Activated CD4-positive, alpha-beta T cell treated with anti-CD3 and anti-CD28 coated beads, Interleukin-2, Interleukin-4, amounts not matched to agents 100 ng/mL and 50 ng/mL, durations not matched to agents 16 hours and 8 hours (primary cell): ENCODE data around the gene THNSL1.

Experiments used
- DNase-seq: peaks from one replicate; pipeline ENCODE4 v3.0.0-alpha.2; 2020; ENCODE audit warnings: low spot score

THNSL1 gene

GRCh38 chr10:25061125-25061524 is 44.7 kb downstream of the THNSL1 start:
- no peak for DNase-seq

GRCh38 chr10:25061711-25062449 is 45.5 kb downstream of the THNSL1 start:
- no peak for DNase-seq

DNA sequence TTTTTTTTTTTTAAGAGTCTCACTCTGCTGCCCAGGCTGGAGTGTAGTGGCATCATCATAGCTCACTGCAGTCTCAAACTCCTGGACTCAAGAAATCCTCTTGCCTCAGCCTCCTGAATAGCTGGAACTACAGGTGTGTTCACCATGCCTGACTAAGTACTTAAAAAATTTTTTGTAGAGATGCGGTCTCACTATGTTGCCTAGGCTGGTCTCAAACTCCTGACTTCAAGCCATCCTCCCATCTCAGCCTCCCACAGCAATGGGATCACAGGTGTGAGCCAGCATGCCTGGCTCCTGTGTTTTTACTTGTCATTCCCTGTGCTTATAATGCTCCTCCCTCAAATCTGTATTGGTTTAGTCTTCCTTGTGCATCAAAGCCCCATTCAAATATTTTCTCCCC is 46.7 kb downstream of the THNSL1 start:
- DNase-seq = no peak

GRCh38 chr10:25063644-25064043 is 47.2 kb downstream of the THNSL1 start:
- no peak for DNase-seq

DNA sequence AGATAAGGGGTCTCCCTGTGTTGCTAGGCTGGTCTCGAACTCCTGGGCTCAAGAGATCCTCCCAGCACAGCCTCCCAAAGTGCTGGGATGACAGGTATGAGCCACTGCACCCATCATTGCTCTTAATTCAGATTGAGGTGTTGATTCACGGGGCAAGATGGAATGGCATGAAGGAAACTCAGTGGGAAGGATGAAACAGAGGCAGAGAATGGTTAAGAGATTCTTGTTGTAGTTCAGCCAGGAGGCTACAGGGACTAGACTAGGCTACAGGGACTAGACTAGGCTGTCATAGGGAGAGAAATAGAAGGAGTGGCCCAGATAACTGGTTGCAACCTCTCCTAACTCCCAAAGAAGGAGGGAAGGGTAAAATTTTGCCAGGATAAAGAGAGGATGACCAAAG is 48.0 kb downstream of the THNSL1 start:
- no peak for DNase-seq

- DNase-seq = no peak
Measured at GRCh38 chr10:25065761-25066476, 49.5 kb downstream of the THNSL1 start.

DNA sequence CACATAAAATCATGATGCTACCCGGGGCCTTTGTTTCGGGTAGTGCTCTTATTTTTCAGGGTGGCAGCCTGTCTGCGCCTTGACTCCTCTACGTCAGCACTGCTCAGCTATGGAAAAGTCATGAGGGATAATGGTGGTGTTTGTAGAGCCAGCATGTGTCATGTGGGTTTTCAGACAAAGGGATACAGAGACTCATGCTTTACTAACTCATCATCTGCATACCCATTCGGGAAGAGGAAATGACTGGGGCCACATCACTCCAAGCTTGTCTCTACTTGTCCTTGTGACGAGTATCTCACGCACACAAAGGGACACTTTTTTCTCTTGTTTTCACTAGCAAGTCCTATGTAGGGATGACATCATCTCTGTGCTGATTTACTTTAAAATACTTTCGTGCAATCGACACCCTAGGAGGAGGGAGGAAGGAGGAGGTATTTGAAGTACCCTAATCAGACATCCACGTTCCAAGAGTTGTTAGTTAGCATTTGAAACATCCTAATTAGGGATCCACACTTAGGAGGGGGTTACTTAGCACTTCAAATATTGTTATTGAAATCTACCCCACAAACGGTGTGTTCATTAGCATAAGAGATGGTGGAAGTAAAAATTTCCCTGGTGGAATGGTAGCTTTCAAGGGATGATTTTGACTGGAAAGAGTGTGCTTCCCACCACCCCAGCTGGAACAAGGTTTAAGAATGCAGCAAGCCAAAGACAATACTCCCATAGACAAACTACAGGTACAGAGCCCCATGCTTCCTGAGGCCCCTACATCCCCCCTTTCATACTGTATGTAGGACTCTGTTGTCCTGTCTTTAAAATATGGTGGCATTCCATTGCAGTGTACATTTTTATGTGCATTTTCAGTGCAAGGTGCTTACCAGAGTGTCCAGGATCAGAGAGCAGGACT is 52.0 kb downstream of the THNSL1 start:
- DNase-seq = no peak

- no peak for DNase-seq
Measured at GRCh38 chr10:25071227-25071626, 54.8 kb downstream of the THNSL1 start.

GRCh38 chr10:25072786-25073185 is 56.4 kb downstream of the THNSL1 start:
- no peak for DNase-seq

- no peak for DNase-seq
Measured at GRCh38 chr10:25075825-25076224, 59.4 kb downstream of the THNSL1 start.
